ENCODE measurements around the gene PTX3.

PTX3 gene

DNA sequence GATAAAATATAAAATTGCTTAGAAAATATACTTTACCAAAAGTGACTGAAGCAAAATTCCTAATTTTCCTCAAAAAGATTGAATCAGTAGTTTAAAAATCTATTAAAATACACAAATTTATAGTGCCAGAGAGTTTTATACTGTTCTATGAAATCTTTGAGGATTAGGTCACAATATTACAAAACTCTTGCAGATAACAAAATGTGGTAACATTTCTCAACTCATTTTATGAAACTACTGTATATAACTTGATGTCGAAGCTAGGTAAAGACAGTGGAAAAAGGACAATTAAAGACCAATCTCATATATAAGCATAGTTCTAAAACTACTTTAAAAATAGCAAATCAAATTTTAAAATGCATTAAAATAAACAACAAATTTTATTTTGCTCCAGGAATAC lies 50.7 kb downstream of the PTX3 start:
- no peak overlapping the region for H3K9ac ChIP-seq (ENCODE audit: low read depth, low read length)
- H3K27me3 ChIP-seq (ENCODE audit: insufficient read depth, low read length): no peaks in the 10 kb centered on the region
- H3K27ac ChIP-seq (ENCODE audit: low read length): no peak overlapping the region
- no peaks in the 10 kb centered on the region for H3K4me1 ChIP-seq (ENCODE audit: insufficient read depth, low read length)
- no peak overlapping the region for H3K4me3 ChIP-seq (ENCODE audit: low read length)
- H3K36me3 ChIP-seq (ENCODE audit: insufficient read depth, low read depth, low read length): no peaks in the 10 kb centered on the region
- no peaks in the 10 kb centered on the region for H3K9me3 ChIP-seq (ENCODE audit: insufficient read depth, low read depth, low read length)

DNA sequence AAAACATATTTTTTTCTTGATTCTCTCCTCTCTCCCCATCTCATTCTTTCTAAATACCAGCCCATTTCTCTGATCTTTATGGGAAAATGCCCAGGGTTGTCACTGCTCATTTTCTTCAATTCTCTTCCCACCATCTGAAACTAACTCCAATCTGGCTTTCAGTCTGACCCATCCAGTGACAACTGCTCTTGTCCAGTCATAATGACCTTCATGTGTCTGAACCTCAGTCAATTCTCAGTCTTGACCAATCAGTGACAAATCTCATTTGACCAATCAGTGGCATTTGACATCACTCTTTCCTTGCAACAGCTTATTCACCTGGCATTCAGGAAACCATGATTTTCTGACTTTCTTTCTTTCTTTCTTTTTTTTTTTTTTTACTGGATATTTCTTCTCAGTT lies 51.5 kb downstream of the PTX3 start:
- Histone ChIP-seq H3K4me3 (ENCODE audit: low read length) (no peak overlapping the region), H3K27ac (ENCODE audit: low read length) (no peak overlapping the region)

DNA sequence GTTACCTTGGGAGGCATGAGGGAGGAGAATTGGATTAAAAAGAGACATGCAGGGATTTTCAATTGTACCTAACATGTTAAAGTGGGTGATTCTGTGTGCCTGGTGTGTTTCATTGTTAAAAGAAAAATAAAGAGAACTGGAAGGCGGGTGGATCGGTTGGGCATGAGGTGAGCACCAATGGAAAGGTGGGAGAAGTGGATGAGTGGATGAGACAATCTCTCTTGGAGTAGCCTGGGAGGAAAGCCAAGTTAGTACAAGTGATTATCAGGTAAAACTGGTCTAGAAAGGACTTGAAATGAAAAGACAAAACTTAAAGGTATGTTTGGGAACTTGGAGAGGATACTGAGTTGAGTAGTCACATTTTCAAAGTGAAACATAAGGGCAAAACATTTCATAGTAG lies 54.5 kb downstream of the PTX3 start:
- H3K4me1 ChIP-seq (ENCODE audit: insufficient read depth, low read length): peaks cover 5% of the 10 kb centered on the region; the same call in 1 of the 2 replicates
- H3K27me3 ChIP-seq (ENCODE audit: insufficient read depth, low read length): no peaks in the 10 kb centered on the region
- H3K4me3 ChIP-seq (ENCODE audit: low read length): no peak overlapping the region
- no peaks in the 10 kb centered on the region; the same call in 1 of the 2 replicates for H3K36me3 ChIP-seq (ENCODE audit: insufficient read depth, low read depth, low read length)
- H3K27ac ChIP-seq (ENCODE audit: low read length): no peak overlapping the region
- H3K9ac ChIP-seq (ENCODE audit: low read depth, low read length): no peak overlapping the region
- no peaks in the 10 kb centered on the region for H3K9me3 ChIP-seq (ENCODE audit: insufficient read depth, low read depth, low read length)

More for the DNA sequence above, 51.5 kb downstream of the PTX3 start:
- Histone ChIP-seq H3K36me3 (ENCODE audit: insufficient read depth, low read depth, low read length) (no peaks in the 10 kb centered on the region), H3K4me1 (ENCODE audit: insufficient read depth, low read length) (no peaks in the 10 kb centered on the region), H3K9ac (ENCODE audit: low read depth, low read length) (no peak overlapping the region), H3K27me3 (ENCODE audit: insufficient read depth, low read length) (no peaks in the 10 kb centered on the region), H3K9me3 (ENCODE audit: insufficient read depth, low read depth, low read length) (no peaks in the 10 kb centered on the region)
